Esophagus muscularis mucosa (tissue), 4 donors: Measurements from ENCODE around the gene GUCY1B1. TPM values are rescaled to one million over a fixed set of nuclear protein-coding genes. Genes with fewer than 3 reads are reported as not detected.

Experiments used
- DNase-seq: peaks from one replicate; pipeline ENCODE4 v3.0.0-alpha.2; 2017; ENCODE audit errors: extremely low spot score
- H3K27ac ChIP-seq, 4 donors: fragments of 200-600 bp; sonication (generic); replicated peaks in 1 of 4; 1 replicate in 3 of 4; 2 replicates in 1 of 4; pipeline ENCODE4 v1.5.1; 2016 to 2019; ENCODE audit warnings: mild to moderate bottlenecking in 1 of 4
- H3K27me3 ChIP-seq, 4 donors: fragments of 200-600 bp; sonication (generic); one replicate each; pipeline versions ENCODE4 v1.5.1 to v1.6.0; 2016 to 2019
- H3K36me3 ChIP-seq, 4 donors: fragments of 200-600 bp; sonication (generic); one replicate each; pipeline ENCODE4 v1.5.1; 2016 to 2019
- H3K4me1 ChIP-seq, 4 donors: fragments of 200-600 bp; sonication (generic); one replicate each; pipeline ENCODE4 v1.5.1; 2016 to 2019
- H3K4me3 ChIP-seq, 4 donors: fragments of 200-600 bp; sonication (generic); 1 replicate in 2 of 4; 2 replicates in 2 of 4; pipeline ENCODE4 v1.5.1; 2016 to 2019; ENCODE audit warnings: mild to moderate bottlenecking in 4 of 4, moderate library complexity in 1 of 4
- H3K9me3 ChIP-seq, 4 donors: fragments of 200-600 bp; sonication (generic); 1 replicate in 3 of 4; 2 replicates in 1 of 4; pipeline ENCODE4 v1.5.1; 2016 to 2019
- CTCF ChIP-seq, 3 experiments: fragments of 200-600 bp in 2 of 3; fragments of 450-650 bp in 1 of 3; sonication (generic) in 2 of 3; IDR thresholded peaks; one replicate each; pipeline ENCODE4 v1.5.1; 2017 to 2019; ENCODE audit warnings: antibody characterized with exemption in 3 of 3, mild to moderate bottlenecking in 2 of 3, moderate library complexity in 1 of 3
- EP300 ChIP-seq: sonication (generic); formaldehyde crosslinking; IDR thresholded peaks from one replicate; pipeline ENCODE4 v1.6.1; 2017; ENCODE audit warnings: antibody characterized with exemption
- POLR2A ChIP-seq: fragments of 450-650 bp; IDR thresholded peaks from one replicate; pipeline ENCODE4 v1.6.1; 2017; ENCODE audit warnings: antibody characterized with exemption, moderate library complexity, mild to moderate bottlenecking, low read depth
- POLR2AphosphoS5 ChIP-seq, 2 donors: sonication (generic); formaldehyde crosslinking; IDR thresholded peaks; one replicate each; pipeline ENCODE4 v1.6.1; 2017; ENCODE audit warnings: antibody characterized with exemption in 2 of 2
- WGBS: methylation state at CpG from one replicate; pipeline ENCODE4 v1.1.5; 2018; 5-methylcytosine and 5-hydroxymethylcytosine counted together
- intact Hi-C: fragments of 100-400 bp; cut with DNase I; formaldehyde crosslinking; loops from one replicate; pipeline ENCODE4 v1.15.1; 2023
- total RNA-seq, 4 donors: library from RNA; depleted of rRNA; stranded (reverse); fragments of >200 nt; gene quantifications; one replicate each; pipeline versions ENCODE4 v1.1.0 to v1.2.1, GENCODE V29; 2016

The GUCY1B1 gene
- total RNA-seq, 4 donors from 2014 or later: 30.6 to 61.9 (median 41.6) TPM

GRCh38 chr4:155799116-155799793, 40.4 kb downstream of the GUCY1B1 start:
- TF ChIP-seq POLR2AphosphoS5 (IDR thresholded peaks at IDR 0.05) (no peak), EP300 (no peak), CTCF (IDR thresholded peaks at IDR 0.05) (no peak), POLR2A (no peak)
- no peaks in the 10 kb centered on the region for H3K27me3 ChIP-seq
- peaks cover 0 to 41% (median 22%) of the 10 kb centered on the region in 4 donors for H3K4me1 ChIP-seq
- peaks cover 0 to 62% (median 9%) of the 10 kb centered on the region in 4 donors for H3K36me3 ChIP-seq
- intact Hi-C loops: no loop called here
- H3K4me3 ChIP-seq: no peak overlapping the region
- no peaks in the 10 kb centered on the region for H3K9me3 ChIP-seq
- H3K27ac ChIP-seq: peak overlapping the region; percentile 44 to 59 (median 52)
- WGBS: 56% methylated on average over 5 of the region's 5 CpGs
- DNase-seq: no peak

GRCh38 chr4:155799794-155800123, 40.9 kb downstream of the GUCY1B1 start:
- intact Hi-C loops: no loop called here
- peaks cover 0 to 62% (median 12%) of the 10 kb centered on the region in 4 donors for H3K36me3 ChIP-seq
- WGBS: 73% methylated on average over 8 of the region's 8 CpGs

GRCh38 chr4:155800685-155801343, 42.0 kb downstream of the GUCY1B1 start:
- DNase-seq: no peak
- H3K36me3 ChIP-seq: peaks cover 0 to 65% (median 16%) of the 10 kb centered on the region in 4 donors
- TF ChIP-seq EP300 (no peak), POLR2A (no peak), CTCF (IDR thresholded peaks at IDR 0.05) (no peak), POLR2AphosphoS5 (IDR thresholded peaks at IDR 0.05) (no peak)
- no peaks in the 10 kb centered on the region for H3K9me3 ChIP-seq
- intact Hi-C loops: no loop called here
- 78% methylated on average over 7 of the region's 7 CpGs for WGBS
- H3K27me3 ChIP-seq: no peaks in the 10 kb centered on the region
- no peak overlapping the region for H3K4me3 ChIP-seq
- no peak overlapping the region for H3K27ac ChIP-seq
- peaks cover 0 to 41% (median 22%) of the 10 kb centered on the region in 4 donors for H3K4me1 ChIP-seq

More at GRCh38 chr4:155799794-155800123, 40.9 kb downstream of the GUCY1B1 start:
- DNase-seq: no peak
- peak overlapping the region; percentile 44 to 59 (median 52) for H3K27ac ChIP-seq
- no peak overlapping the region for H3K4me3 ChIP-seq
- peaks cover 0 to 41% (median 22%) of the 10 kb centered on the region in 4 donors for H3K4me1 ChIP-seq
- no peaks in the 10 kb centered on the region for H3K9me3 ChIP-seq
- H3K27me3 ChIP-seq: no peaks in the 10 kb centered on the region
- TF ChIP-seq EP300 (no peak), POLR2AphosphoS5 (IDR thresholded peaks at IDR 0.05) (no peak), POLR2A (no peak), CTCF (IDR thresholded peaks at IDR 0.05) (no peak)

GRCh38 chr4:155802190-155802959, 43.6 kb downstream of the GUCY1B1 start:
- Histone ChIP-seq H3K27ac (peak overlapping the region; percentile 2 to 51 (median 44)), H3K36me3 (peaks cover 0 to 63% (median 16%) of the 10 kb centered on the region in 4 donors), H3K9me3 (no peaks in the 10 kb centered on the region), H3K27me3 (no peaks in the 10 kb centered on the region), H3K4me3 (no peak overlapping the region), H3K4me1 (peaks cover 0 to 55% (median 23%) of the 10 kb centered on the region in 4 donors)
- TF ChIP-seq EP300 (no peak), POLR2A (no peak), CTCF (IDR thresholded peaks at IDR 0.05) (no peak), POLR2AphosphoS5 (IDR thresholded peaks at IDR 0.05) (no peak)
- intact Hi-C loops: no loop called here
- no peak for DNase-seq
- 62% methylated on average over 7 of the region's 9 CpGs for WGBS
